ENCODE data around the gene CMPK1.

The CMPK1 gene

GRCh38 chr1:47396671-47397196, 63.1 kb downstream of the CMPK1 start:
- no peak for DNase-seq

DNA sequence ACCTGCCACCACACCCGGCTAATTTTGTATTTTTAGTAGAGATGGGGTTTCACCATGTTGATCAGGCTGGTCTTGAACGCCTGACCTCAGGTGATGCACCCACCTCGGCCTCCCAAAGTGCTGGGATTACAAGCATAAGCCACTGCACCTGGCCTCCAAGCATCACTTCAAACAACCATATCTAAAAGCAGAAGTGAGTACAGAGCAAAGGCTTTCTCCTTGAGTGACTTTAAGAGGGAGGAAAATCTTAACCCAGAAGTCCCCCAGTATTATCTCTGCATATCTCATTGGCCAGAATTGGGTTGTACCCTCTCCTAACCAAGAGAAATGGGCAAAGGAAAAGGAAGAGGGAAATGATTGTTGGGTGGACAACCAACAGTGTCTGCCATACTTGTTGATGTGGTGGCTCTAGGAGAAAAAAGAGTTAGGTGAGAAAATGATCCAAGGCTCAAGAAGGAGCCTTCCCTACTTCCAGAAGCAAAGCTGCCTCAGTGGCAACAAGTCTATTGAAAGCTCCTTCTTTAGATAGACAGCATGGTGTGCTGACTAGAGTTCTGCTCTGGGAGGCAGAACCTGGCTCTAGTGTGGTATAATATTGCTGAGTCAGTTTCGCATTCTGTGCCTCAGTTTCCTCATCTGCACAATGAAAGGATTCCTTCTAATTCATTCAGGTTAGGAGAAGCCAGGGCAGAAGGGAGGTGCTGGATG, 65.7 kb downstream of the CMPK1 start:
- no peak for DNase-seq

DNA sequence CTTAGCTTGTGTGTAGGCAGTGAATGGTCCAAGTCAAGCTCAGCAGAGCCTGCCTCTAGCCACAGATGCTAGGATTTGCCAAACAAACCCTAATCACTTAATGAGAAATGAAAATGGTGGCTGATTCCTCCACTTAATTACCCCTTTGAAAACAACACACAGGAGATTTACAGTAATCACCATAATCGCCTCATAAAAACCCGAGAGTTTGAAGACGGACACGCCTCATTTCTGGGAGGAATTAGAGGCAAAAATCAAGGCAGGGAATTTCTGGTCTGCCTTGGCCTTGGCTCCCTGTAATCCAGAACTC, 66.2 kb downstream of the CMPK1 start:
- DNase-seq, result no peak

DNA sequence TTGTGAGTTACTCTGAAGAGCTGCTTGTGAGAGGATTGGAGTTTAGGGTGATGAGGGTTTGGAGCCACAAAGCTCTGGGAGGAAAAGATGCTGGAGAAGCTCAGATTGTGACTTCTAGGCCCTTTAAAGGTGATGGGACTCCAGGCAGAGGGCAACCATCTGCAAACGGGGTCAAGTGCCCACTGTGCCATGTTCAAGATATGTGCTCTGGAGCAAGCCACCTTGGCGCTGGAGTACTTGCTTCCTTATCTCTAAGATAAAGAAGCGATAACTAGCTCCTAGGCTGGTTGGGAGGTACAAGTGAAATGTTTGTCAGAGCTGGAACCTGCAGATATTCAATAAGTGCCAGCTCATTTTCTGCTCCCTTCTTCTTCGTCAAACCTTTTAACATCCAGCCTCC, 68.2 kb downstream of the CMPK1 start:
- DNase-seq, result no peak

- no peak for DNase-seq
These were observed 69.0 kb downstream of the CMPK1 start for GRCh38 chr1:47402591-47402990.

DNA sequence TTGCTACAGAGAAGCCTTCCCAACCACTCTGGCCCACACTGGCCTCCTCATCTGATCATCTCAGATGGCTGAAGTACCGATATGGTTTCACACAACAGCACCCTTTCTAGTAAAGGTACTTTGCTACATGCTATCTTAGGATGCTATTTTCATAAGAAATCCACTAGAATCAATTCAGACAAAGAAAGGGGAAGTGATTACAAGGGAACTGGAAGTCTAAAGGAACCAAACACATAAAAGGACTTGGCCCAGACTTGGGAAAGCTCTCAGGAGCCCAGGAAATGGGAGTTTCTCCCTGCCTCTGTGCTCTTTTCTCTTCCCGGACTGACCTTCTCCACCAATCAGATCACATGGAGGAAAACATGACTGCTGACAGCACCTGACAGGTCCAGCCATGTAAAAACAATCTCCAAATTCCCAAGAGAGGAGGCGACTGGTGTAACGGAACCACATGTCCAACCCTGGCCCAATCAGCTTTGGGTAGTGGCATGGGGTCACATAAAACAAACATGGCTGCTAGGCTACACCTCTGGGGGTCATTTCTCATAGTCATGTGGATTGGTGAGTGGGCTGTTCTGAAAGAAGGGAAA, 69.8 kb downstream of the CMPK1 start:
- DNase-seq, result no peak

- DNase-seq, result no peak
These were observed 72.1 kb downstream of the CMPK1 start for GRCh38 chr1:47405697-47406096.

- DNase-seq, result no peak
These were observed 73.4 kb downstream of the CMPK1 start for GRCh38 chr1:47406966-47407365.

- no peak for DNase-seq
These were observed 73.9 kb downstream of the CMPK1 start for GRCh38 chr1:47407481-47407880.

- DNase-seq, result no peak
These were observed 75.9 kb downstream of the CMPK1 start for GRCh38 chr1:47409311-47410067.

DNA sequence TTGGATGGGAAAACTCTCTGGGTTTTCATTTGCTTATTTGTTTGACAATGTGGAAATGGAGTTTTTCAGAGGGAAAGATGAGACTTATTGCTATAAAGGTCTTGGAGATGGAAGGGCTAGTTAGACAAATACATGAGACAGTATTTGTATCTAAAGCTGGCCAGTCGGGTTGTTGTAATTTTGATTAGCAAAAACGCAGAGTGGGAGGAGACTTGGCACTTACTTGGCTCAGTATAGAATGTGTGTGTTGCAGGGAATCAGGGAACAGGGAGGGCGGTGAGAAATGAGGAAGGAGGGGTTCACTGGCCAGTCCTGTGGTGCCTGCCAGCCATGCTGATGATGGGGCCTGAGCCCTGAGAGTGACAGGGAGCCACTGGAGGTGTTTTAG, 76.5 kb downstream of the CMPK1 start:
- DNase-seq, result no peak

- DNase-seq, result no peak
These were observed 77.8 kb downstream of the CMPK1 start for GRCh38 chr1:47411436-47411835.

- no peak for DNase-seq
These were observed 78.8 kb downstream of the CMPK1 start for GRCh38 chr1:47412437-47412836.

DNA sequence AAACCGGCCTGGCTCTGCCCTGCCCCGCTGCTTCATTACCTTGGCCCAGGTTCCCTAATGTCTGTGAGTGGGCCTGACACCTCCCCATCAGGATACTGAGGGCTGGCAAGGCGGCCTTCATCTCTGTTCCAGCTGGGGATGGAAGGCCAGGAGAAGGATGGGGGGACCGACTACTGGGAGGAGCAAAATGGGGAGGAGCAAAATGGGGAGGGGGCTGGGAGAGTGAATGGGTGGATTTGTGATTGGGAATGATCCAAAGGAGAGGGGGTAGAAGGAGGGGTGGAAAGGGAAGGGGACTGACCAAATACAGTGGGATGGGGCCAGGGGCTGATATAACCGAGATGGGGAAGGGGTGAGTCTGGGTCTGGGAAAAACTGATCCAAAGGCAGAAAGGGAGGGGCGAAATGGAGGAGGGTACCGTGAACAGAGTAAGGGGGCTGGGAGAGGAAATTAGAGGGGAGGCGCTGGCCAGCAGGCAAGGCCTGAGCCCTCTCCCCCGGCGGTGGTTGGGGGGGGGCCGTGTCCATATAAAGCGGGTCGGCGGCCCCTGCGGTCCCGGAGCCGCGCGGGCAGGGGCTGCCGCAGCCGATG, 82.2 kb downstream of the CMPK1 start, which contains the start of gene FOXE3:
Gene FOXE3, plus strand, starts transcription at position 558 of the 591 bp plus-strand sequence. Its CDS starts 31 bp downstream, at position 589.
- no peak for DNase-seq

DNA sequence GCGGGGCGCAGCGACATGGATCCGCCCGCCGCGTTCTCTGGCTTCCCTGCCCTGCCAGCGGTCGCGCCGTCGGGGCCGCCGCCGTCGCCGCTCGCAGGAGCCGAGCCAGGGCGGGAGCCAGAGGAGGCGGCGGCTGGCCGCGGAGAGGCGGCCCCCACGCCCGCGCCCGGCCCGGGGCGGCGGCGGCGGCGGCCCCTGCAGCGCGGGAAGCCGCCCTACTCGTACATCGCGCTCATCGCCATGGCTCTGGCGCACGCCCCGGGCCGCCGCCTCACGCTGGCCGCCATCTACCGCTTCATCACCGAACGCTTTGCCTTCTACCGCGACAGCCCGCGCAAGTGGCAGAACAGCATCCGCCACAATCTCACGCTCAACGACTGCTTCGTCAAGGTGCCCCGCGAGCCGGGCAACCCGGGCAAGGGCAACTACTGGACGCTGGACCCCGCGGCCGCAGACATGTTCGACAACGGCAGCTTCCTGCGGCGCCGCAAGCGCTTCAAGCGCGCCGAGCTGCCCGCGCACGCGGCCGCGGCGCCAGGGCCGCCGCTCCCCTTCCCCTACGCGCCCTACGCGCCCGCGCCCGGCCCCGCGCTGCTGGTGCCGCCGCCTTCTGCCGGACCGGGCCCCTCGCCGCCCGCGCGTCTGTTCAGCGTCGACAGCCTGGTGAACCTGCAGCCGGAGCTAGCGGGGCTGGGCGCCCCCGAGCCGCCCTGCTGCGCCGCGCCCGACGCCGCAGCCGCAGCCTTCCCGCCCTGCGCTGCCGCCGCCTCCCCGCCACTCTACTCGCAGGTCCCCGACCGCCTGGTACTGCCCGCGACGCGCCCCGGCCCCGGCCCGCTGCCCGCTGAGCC, 83.0 kb downstream of the CMPK1 start:
- no peak for DNase-seq

GRCh38 chr1:47417170-47418044, 83.8 kb downstream of the CMPK1 start:
- no peak for DNase-seq

- DNase-seq, result no peak
These were observed 84.5 kb downstream of the CMPK1 start for GRCh38 chr1:47418122-47418521.

DNA sequence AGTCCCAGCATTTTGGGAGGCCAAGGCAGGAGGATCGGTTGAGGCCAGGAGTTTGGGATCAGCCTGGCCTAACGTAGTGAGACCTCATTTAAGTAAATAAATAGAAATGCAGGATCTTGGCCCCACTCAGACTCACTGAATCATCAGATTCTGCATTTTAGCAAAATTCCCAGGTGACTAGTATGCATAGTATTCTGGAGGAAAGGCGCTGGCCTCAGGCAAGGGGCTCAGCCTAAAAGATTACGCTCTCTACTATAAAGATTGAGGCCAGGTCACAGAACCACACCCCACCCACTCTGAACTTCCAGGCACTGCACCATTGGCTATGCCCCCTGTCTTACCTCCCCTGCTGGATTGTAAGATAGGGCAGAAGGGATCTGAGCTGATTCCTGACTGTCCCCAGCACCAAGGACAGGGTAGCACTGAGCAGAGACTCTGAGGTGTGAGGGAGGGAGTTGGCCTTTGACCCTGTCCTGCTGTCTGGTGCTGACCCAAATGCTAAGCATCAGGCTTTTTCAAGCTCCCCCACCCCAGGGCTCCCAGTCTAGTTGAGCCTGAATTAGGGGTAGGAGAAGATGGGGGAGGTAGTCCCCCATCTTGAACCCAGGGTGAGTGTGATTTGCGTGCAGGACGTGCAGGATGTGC, 85.2 kb downstream of the CMPK1 start:
- no peak for DNase-seq

DNA sequence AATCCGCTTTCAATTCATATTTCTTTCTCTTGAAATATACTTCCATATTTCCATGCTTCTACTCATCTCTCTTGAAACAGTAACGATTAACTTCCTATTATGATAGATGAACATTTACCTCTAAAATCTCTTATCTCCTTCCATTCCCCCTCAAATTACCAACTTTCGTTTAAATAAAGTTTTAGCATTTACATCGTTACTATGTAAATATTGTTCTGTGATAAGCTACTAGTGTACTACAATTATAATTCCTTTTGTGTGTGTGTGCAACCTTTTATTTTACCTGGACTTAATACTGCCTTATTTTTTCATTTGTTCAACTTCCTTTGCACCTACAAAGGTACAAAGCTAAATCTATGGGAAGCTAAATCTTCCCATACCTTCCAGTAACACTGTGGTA, 87.0 kb downstream of the CMPK1 start:
- DNase-seq, result no peak

GRCh38 chr1:47423872-47424271, 90.3 kb downstream of the CMPK1 start:
- no peak for DNase-seq

Measured in C1 segment of cervical spinal cord (tissue), 14 donors.